MCF 10A (cell line): Measurements from ENCODE around the gene FAN1. TPM values are rescaled to one million over a fixed set of nuclear protein-coding genes. Genes with fewer than 3 reads are reported as not detected.
A peak's percentile ranks its signal among the peaks of the same experiment; 100 is the strongest.
"Not testable (repeated sequence)": the region's sequence is repeated elsewhere in the genome, so short reads cannot be mapped to it uniquely, and the experiment has no call there.

ENCODE experiments used
- BruUV-seq: library from RNA; stranded (reverse); fragments of 400-500 nt; replicated peaks from 2 replicates; lab custom pipeline; 2021; lab: Mats Ljungman, UMichigan
- CTCF ChIA-PET: fragments of 300-600 bp; sonication (Branson Sonifier 250); formaldehyde crosslinking; extraction: SDS; loops from one replicate; lab custom pipeline; 2021; ENCODE audit warnings: antibody characterized with exemption, inconsistent platforms; lab: Yijun Ruan, JAX
- POLR2A ChIA-PET: fragments of 300-600, 350-650 bp; sonication (Branson Sonifier 250); formaldehyde crosslinking; extraction: SDS; loops from one replicate; lab custom pipeline; 2020; ENCODE audit warnings: antibody characterized with exemption, inconsistent platforms; lab: Yijun Ruan, JAX
- DNase-seq: peaks from one replicate; pipeline ENCODE4 v3.0.0-alpha.2; 2018; ENCODE audit not compliant: unreplicated experiment
- H3K27ac Mint-ChIP-seq: one replicate; pipeline ENCODE4 v1.8.0; 2022; ENCODE audit warnings: mild to moderate bottlenecking, low read depth, mixed read lengths; ENCODE audit not compliant: unreplicated experiment
- H3K27me3 Mint-ChIP-seq: one replicate; pipeline ENCODE4 v1.8.0; 2022; ENCODE audit warnings: mixed read lengths; ENCODE audit not compliant: insufficient read depth, unreplicated experiment
- H3K36me3 Mint-ChIP-seq: one replicate; pipeline ENCODE4 v1.8.0; 2022; ENCODE audit warnings: mild to moderate bottlenecking, moderate library complexity, mixed read lengths; ENCODE audit not compliant: insufficient read depth, unreplicated experiment
- H3K4me1 Mint-ChIP-seq: one replicate; pipeline ENCODE4 v1.8.0; 2022; ENCODE audit warnings: mixed read lengths; ENCODE audit not compliant: insufficient read depth, unreplicated experiment
- H3K4me3 Mint-ChIP-seq: one replicate; pipeline ENCODE4 v1.8.0; 2022; ENCODE audit warnings: mild to moderate bottlenecking, moderate library complexity, mixed read lengths; ENCODE audit not compliant: unreplicated experiment
- H3K9me3 Mint-ChIP-seq: one replicate; pipeline ENCODE4 v1.8.0; 2022; ENCODE audit warnings: mixed read lengths; ENCODE audit not compliant: unreplicated experiment
- CTCF ChIP-seq: fragments of 200-600 bp; IDR thresholded peaks from one replicate; pipeline ENCODE4 v1.8.0; 2022; ENCODE audit warnings: antibody characterized with exemption, mild to moderate bottlenecking; ENCODE audit not compliant: unreplicated experiment
- intact Hi-C: fragments of 100-400 bp; cut with micrococcal nuclease; formaldehyde crosslinking; loops from 2 replicates; pipeline ENCODE4 v1.14.1; 2022
- total RNA-seq: library from RNA; stranded (reverse); gene quantifications from 2 replicates; pipeline ENCODE4 v1.2.3, GENCODE V29; 2022

Gene FAN1
- total RNA-seq, 1 experiment from 2014 or later = 22.4 TPM

DNA sequence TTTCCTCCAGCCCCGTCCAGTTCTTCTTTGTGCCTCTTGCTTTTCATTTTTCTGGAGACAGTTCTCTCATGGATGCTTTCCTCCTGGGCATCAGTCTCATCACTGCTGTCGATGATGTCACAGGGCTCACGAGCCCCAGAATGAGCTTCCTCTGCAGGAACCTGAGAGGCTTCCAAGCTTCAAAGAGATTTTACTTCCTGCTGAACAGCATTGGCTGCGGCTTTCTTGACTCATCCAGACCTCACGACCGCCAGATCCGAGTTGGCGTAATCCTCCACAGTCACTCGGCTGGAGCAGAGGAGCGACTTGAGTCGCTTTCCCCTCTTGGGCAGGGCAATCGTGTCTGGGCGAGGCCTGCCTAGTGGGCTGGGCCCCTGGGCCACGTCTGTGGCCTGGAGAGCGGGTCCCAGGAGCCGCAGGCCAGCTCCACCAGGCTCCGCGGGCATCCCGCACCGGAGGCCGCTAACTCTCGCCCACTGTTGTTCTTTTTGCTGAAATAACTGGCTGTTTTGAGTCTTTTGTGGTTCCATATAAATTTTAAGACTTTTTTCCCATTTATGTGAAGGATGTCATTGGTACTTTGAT is 20.8 kb upstream of the FAN1 start:
- intact Hi-C loops = no loop called here
- Mint-ChIP-seq H3K36me3 (no peaks in the 10 kb centered on the region), H3K4me1 (no peaks in the 10 kb centered on the region), H3K27ac (no peak overlapping the region), H3K9me3 (no peaks in the 10 kb centered on the region), H3K4me3 (no peak overlapping the region), H3K27me3 (peaks cover 26% of the 10 kb centered on the region)
- no peak for TF ChIP-seq CTCF
- ChIA-PET CTCF (no interaction called here), POLR2A (no interaction called here)
- BruUV-seq = no TSS peak
- no peak for DNase-seq

DNA sequence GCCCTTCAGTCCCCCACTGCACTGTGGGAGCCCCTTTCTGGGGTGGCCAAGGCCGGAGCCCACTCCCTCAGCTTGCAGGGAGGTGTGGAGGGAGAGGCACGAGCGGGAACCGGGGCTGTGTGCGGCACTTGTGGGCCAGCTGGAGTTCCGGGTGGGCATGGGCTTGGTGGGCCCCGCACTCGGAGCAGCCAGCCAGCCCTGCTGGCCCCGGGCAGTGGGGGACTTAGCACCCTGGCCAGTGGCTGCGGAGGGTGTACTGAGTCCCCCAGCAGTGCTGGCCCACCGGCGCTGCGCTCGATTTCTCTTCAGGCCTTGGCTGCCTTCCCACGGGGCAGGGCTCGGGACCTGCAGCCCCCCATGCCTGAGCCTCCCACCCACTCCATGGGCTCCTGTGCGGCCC is 20.0 kb upstream of the FAN1 start:
- H3K4me3 Mint-ChIP-seq, POLR2A ChIA-PET, H3K9me3 Mint-ChIP-seq, H3K36me3 Mint-ChIP-seq, DNase-seq, H3K4me1 Mint-ChIP-seq, BruUV-seq, CTCF ChIA-PET, intact Hi-C loops, H3K27ac Mint-ChIP-seq: not testable (repeated sequence)
- H3K27me3 Mint-ChIP-seq = peaks cover 28% of the 10 kb centered on the region

DNA sequence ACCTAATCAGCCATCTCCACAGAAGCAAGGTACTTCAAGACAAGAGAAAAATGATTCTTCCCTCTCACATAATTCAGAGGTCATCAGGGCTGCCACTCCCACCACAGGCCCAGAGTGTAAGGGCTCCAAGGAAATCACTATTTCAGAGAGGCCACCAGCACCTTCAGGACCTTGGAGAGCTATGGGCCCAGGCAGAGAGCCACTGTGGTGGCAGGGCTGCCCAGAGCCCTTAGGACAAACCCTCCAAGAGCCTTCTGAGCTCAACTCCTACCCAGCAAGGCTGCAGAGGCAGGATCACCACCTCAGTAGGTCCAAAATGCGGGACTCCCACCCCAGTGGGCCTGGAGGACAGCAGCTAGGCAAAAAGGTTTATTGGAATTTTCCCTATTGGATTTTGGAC is 17.9 kb upstream of the FAN1 start:
- H3K4me3 Mint-ChIP-seq = no peak overlapping the region
- no peaks in the 10 kb centered on the region for H3K9me3 Mint-ChIP-seq
- POLR2A ChIA-PET = interaction anchor here (0.7 kb wide), 1 partner anchor 1050 kb away, joined by 3 read pairs; no protein-coding TSS in a partner anchor
- BruUV-seq = no TSS peak
- no peaks in the 10 kb centered on the region for H3K36me3 Mint-ChIP-seq
- CTCF ChIA-PET = interaction anchor here (0.6 kb wide), 1 partner anchor 47 kb away, joined by 4 read pairs; no protein-coding TSS in a partner anchor
- H3K27ac Mint-ChIP-seq = no peak overlapping the region
- no peaks in the 10 kb centered on the region for H3K4me1 Mint-ChIP-seq
- peak; percentile 36 for DNase-seq
- peaks cover 16% of the 10 kb centered on the region for H3K27me3 Mint-ChIP-seq
- TF ChIP-seq CTCF = no peak
- intact Hi-C loops = no loop called here

GRCh38 chr15:30889196-30889595 is 14.5 kb upstream of the FAN1 start:
- Mint-ChIP-seq H3K4me3 (no peak overlapping the region), H3K36me3 (no peaks in the 10 kb centered on the region), H3K4me1 (no peaks in the 10 kb centered on the region), H3K27ac (no peak overlapping the region), H3K9me3 (no peaks in the 10 kb centered on the region), H3K27me3 (peaks cover 16% of the 10 kb centered on the region)
- intact Hi-C loops = no loop called here
- ChIA-PET POLR2A (interaction anchor here (1.0 kb wide), 1 partner anchor 14 kb away, joined by 5 read pairs; the partner anchor contains the start of gene FAN1), CTCF (interaction anchor here (0.6 to 1.0 kb wide), 2 partner anchors 30 to 270 kb away, joined by 3 read pairs; no protein-coding TSS in a partner anchor)
- no peak for DNase-seq
- no TSS peak for BruUV-seq
- no peak for TF ChIP-seq CTCF
